Stimulated activated CD8-positive, alpha-beta memory T cell treated with anti-CD3 and anti-CD28 coated beads, Interleukin-12 subunit alpha, Interleukin-12 subunit beta, amount 100 ng/mL, for 4 hours (primary cell): Measurements from ENCODE around the gene TLE4.

Experiments used
- DNase-seq: peaks from one replicate; pipeline ENCODE4 v3.0.0-alpha.2; 2020; ENCODE audit warnings: low read depth

The TLE4 gene

GRCh38 chr9:79664375-79664831 is 92.6 kb downstream of the TLE4 start:
- no peak for DNase-seq

DNA sequence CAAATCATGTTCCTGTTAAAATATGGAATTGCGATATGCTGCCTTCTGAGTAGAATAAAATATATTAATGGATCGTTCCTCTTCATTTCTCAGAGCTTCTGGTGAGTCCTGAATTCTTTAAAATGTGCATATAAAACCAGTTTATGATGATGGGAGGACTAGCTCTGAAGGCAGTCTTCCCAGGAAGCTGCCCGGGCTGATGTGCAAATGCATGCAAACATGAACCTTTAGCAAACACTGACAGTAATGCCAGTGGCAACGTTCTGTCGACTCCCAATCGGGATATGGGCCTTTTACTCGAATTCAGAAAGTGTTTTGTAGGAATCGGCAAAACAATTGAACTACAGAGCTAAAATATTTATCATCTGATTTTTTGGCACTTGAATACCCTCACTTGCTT is 93.6 kb downstream of the TLE4 start:
- DNase-seq = no peak

- DNase-seq = no peak
Measured at GRCh38 chr9:79665931-79666330, 94.2 kb downstream of the TLE4 start.

DNA sequence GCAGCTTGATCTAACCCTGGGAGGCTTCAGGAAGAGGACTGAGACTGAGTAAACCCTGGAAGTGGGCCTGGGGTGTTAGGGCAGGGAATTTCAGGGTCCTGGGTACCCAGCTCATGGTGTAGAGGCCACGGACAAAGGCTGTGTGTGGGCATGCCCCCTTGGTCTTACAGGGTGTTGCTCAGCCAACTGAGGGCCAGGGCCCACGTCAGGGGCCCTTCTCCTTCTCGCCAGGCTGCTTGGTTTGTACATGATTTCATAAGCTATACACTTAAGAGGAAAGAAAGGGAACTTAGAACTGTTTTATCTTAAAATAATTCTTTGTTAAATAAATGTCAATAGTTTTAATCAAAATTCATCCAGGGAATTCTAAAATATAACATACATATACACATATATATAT is 95.4 kb downstream of the TLE4 start:
- DNase-seq = no peak

DNA sequence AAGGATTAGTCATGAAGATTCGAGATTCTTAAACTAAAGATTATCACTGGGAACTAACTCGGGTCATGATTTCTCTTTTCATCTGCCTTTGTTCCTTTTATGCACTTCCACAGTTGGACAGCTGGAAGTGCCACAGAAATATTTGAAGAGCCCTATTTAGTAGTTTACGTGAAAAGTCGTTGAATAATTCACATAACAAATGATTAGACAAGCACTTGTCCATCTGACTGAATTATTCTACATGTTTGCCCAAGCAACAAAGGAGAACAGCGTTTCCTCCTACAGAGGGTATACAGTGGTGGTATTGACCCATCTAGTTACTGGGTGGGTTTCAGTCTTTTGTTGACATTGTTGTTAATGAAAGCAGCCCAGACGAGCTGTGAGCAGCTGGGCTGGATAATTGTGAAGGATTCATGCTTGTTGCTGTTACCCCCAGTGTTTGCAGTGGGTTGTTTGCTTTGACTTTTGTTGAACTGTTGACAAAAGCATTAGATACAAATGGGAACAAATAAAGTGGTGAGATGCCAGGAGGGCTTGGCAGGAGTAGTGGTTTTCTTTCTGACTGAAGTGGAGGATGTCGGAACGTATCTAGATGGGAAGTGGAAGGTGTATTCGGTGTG is 96.2 kb downstream of the TLE4 start:
- no peak for DNase-seq

DNA sequence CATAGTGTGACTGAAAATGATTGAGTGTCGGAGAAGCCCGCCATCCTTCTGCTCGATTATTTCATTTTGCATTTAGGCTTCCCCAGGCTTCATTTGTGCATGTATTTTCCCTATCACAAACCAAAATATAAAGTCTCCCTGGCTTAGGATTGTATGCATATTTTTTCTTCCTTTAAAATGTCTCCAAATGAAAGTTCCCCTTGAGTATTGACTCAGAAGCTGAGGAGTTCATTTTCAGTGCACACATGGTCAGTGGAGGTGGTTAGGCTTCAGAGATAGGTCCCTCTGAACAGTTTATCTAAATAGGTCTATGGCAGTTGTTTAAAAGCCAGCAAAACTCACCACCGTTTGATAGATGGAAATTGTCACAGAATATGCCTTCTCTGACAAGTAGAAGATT is 97.2 kb downstream of the TLE4 start:
- DNase-seq = no peak

GRCh38 chr9:79670269-79670961 is 98.7 kb downstream of the TLE4 start:
- DNase-seq = no peak

GRCh38 chr9:79671558-79671957 is 99.8 kb downstream of the TLE4 start:
- DNase-seq = no peak

DNA sequence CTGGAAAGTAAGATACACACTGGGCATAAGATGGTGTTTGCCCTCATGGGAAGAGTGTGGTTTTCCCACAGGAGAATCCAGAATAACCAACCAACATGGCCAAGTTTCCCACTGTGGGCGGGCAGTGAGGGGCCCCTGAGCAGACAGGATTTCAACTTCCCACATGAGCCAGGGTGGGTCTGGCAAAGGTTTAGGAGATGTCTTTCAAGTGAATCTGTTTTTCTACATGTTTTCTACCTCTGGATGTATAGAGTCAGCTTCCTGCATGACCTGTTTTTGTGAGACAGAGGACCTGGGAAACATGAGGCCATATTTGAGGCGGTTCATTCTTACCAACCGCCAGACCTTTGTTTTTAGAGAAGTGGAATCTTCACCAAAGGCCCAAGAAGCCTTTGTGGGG is 100.5 kb downstream of the TLE4 start:
- no peak for DNase-seq

DNA sequence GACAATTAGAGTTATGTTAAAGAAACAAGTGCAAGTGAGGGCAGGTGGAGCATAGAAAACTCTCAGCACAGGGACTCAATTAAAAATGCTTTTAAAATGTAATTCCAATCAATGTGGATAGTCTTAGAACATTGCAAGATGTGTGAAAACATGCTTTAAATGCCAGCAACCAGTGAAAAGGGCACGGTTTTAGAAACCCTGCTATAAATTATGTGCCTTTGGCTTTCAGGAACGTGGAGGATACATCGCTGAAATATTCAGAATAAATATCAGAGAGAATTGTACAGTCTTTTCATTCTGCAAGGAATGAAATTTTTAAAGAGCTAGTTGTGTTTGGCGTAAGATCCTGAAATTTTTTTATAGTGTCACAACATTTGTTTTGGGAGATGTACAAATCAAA is 101.1 kb downstream of the TLE4 start:
- DNase-seq = no peak

DNA sequence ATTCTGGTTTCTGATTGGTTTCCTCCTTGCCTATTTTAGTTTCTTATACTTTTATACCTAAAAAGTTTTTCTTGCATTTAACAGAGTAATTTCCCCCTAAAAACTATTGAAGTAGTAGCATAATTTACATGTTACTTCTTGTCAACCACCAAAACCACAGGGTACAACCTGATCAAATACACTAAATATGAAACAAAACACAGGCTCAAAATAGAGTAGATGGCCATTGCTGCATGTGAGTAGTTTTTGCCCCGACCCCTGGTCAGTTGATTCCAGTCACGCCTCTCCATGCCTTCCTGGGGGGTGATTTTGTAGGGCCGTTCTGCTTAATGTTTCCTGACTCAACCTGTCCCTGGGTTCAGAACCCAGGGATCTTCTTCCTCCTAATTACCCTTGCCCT is 101.8 kb downstream of the TLE4 start:
- DNase-seq = no peak

DNA sequence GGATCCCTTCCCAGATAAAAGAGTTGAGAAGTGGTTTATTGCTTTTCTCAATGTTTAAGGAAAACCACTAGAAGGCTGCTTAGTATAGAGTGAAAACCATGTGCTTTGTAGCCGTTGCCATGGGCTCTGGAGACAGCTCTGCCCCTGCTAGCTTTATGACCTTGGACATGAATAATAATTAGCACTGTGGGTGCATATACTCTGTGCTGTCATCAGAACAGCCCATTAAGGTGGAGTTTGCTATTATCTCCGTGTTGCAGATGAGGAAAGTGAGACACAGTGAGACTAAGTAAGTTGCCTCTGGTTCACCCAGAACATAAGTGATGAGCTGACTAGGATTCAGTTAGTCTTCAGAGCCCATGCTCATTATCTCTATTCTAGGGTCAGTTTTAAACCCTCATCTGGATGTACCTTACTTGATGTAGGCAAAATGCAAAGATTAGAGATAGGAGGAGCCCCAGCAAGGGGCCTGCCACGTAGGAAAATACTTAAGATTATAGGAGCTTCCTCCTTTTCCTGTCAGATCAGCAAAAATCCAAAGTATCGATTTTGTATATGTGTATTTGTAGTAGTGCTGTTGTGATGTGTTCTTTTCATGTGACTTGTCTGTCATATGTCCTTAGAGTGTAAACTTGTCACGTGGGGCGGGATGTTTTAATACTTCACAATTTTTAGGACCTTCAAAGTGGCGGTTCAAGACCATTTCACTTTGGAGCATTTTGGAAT is 102.5 kb downstream of the TLE4 start:
- DNase-seq = no peak

- no peak for DNase-seq
Measured at GRCh38 chr9:79681576-79681975, 109.8 kb downstream of the TLE4 start.

- no peak for DNase-seq
Measured at GRCh38 chr9:79682076-79682736, 110.4 kb downstream of the TLE4 start.

- no peak for DNase-seq
Measured at GRCh38 chr9:79684059-79684458, 112.3 kb downstream of the TLE4 start.

DNA sequence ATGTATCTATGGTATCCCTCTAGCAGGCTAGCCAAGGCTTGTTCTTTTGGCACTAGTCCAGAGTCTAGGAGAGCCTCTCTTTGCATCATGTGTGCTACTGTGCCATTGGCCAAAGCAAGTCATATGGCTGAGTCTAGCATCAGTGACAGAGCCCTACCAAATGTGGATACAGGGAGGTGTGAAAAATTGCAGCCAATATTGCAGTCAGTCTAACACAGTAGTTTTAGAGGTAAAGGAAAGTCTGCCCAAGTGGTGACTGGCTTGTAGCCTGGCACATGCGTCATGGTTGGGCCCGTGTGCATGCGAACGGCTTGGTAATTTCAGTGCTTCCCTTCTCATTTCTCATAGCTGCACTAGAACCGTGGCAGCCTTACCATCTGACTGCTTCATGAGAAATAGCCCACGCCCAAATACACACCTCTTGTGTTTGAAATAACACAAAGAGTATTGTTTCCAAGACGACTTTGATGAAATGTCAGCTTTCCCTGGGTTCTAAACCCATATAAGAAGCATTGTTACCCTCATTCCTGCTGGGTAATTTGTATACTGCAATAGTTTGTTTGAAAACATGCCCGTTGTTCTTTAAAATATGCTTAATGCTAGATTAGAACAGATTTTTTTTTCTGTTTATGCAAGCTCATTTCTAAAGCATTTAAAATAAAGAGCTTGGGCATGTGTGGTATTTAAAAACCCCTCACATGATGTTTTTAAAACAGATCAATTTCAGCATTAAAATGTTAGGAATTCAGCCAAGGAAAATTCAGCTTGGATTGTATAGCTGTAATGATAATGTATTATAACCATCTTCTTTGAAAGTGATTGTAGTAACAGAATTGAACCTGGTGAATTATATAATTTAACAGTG is 113.2 kb downstream of the TLE4 start:
- DNase-seq = no peak

- DNase-seq = no peak
Measured at GRCh38 chr9:79685577-79685976, 113.8 kb downstream of the TLE4 start.

DNA sequence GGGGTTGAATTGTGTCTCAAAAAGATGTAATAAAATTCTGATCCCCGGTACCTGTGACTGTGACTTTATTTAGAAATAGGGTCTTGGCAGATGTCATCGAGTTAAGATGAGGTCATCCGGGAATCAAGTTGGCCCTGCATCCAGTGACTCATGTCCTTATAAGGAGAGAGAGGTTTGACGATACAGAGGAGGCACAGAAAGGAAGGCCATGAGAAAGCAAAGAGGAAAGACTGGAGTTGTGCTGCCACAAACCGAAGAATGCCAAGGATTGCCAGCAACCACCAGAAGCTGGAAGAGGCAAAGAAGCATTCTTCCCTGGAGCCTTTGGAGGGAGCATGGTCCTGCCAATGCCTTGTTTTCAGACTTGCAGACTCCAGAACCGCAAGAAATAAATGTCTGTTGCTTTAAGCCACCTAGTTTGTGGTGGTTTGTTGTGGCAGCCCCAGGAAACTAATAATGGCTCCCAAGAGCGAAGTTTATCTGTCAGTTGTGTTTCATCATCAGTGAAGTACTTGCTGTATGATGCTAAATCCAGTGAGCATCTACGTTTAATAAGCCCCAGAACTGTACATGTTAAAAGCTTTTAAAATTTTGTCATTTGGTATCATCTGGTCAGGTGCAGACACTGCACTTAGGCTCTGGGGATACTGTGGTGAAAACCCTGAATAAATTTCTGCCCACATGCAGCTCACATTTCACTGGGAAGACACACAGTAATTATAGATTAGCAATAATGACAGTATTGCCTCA is 114.8 kb downstream of the TLE4 start:
- no peak for DNase-seq

DNA sequence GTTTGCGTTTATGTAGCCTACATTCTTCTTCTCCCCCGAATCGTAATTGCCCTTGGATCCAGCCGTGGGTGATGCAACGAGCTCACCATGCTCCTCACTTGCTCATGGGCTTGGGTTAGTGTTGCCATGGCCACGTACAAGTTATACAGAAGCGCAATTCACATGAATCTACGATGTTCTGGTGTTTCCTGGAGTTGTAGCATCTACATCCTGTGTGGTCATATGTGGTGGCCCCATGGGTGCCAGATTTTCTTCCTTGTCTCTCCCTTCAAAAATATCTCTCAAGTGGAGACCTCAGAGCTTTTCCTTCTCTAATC is 115.3 kb downstream of the TLE4 start:
- DNase-seq = no peak

DNA sequence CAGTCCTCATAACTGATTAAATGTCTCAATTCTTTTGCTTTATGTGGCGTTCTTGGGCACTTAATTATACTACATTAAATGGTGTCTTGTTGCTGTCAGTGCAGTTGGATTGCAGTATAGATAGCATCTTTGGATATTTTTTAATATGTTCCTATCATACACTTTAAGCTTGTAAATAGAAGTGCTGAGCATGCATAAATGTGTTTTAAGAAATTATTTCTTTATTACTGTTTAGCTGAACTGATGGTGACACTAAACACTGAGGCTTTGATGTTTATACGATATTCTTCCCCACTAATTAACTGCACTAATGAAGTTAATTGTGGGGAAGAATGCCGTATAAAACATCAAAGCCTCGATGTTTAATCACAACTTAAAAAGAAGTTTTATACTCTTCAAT is 116.6 kb downstream of the TLE4 start:
- no peak for DNase-seq

DNA sequence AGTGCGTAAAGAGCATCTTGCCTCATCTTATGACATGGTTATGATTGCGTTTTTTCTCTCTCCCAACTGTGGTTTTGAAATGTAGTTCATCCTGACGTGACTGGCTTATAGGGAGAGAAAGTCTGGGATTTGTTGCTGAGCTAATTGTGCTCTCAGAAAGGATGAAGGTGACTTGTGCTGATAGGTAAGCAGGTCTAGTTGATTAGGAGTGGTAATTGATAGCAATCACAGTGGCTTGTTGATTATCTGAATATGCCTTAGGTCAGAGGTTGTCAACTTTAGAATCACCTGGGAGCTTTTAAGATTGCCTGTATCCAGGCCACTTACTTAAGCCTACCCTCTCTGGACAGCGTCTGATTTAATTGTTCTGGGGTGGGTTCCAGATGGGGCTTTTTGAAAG is 117.8 kb downstream of the TLE4 start:
- DNase-seq = no peak
